Stomach (tissue), 9 donors: ENCODE data around the gene SHISA5. TPM values are rescaled to one million over a fixed set of nuclear protein-coding genes. Genes with fewer than 3 reads are reported as not detected.

Experiments
- DNase-seq, 2 donors: peaks; one replicate each; pipeline versions ENCODE4 v3.0.0 to v3.0.0-alpha.2; 2013 to 2019
- H3K27ac ChIP-seq, 5 donors: fragments of 200-600 bp in 4 of 5; sonication (generic) in 4 of 5; one replicate each; pipeline ENCODE4 v1.5.1; 2013 to 2019; ENCODE audit warnings: mild to moderate bottlenecking in 1 of 5, moderate library complexity in 1 of 5
- H3K27me3 ChIP-seq, 3 donors: fragments of 200-600 bp; sonication (generic); one replicate each; pipeline ENCODE4 v1.5.1; 2017 to 2019; ENCODE audit warnings: mixed run types in 1 of 3
- H3K36me3 ChIP-seq, 4 donors: fragments of 200-600 bp; sonication (generic); 1 replicate in 3 of 4; 2 replicates in 1 of 4; pipeline ENCODE4 v1.5.1; 2016 to 2019
- H3K4me1 ChIP-seq, 4 donors: fragments of 200-600 bp; sonication (generic); one replicate each; pipeline ENCODE4 v1.5.1; 2016 to 2019
- H3K4me3 ChIP-seq, 4 donors: fragments of 200-600 bp; sonication (generic) in 3 of 4; one replicate each; pipeline ENCODE4 v1.5.1; 2016 to 2019; ENCODE audit warnings: mild to moderate bottlenecking in 1 of 4
- H3K9me3 ChIP-seq, 4 donors: fragments of 200-600 bp; sonication (generic); one replicate each; pipeline ENCODE4 v1.5.1; 2016 to 2019
- CTCF ChIP-seq, 7 experiments: fragments of 450-650 bp in 4 of 7; fragments of 200-600 bp in 3 of 7; sonication (generic) in 3 of 7; IDR thresholded peaks; one replicate each; pipeline ENCODE4 v1.5.1; 2016 to 2019; ENCODE audit warnings: antibody characterized with exemption in 7 of 7, control low read depth in 2 of 7, mild to moderate bottlenecking in 1 of 7
- EP300 ChIP-seq: sonication (generic); formaldehyde crosslinking; IDR thresholded peaks from one replicate; pipeline ENCODE4 v1.6.1; 2017; ENCODE audit warnings: antibody characterized with exemption
- POLR2A ChIP-seq, 4 donors: fragments of 450-650 bp; IDR thresholded peaks; one replicate each; pipeline ENCODE4 v1.6.1; 2016; ENCODE audit warnings: antibody characterized with exemption in 4 of 4, control low read depth in 2 of 4, mild to moderate bottlenecking in 1 of 4, moderate library complexity in 1 of 4
- POLR2AphosphoS5 ChIP-seq, 3 donors: sonication (generic); formaldehyde crosslinking; IDR thresholded peaks; one replicate each; pipeline ENCODE4 v1.6.1; 2016; ENCODE audit warnings: antibody characterized with exemption in 3 of 3
- WGBS, 5 donors: extraction: QIAGEN DNeasy Blood & Tissue Kit in 3 of 5; methylation state at CpG; one replicate each; pipeline versions ENCODE4 v1.1.5 to v1.1.7; 2013 to 2018; 5-methylcytosine and 5-hydroxymethylcytosine counted together
- intact Hi-C: fragments of 100-400 bp; cut with DNase I; formaldehyde crosslinking; loops from one replicate; pipeline ENCODE4 v1.15.1; 2023; ENCODE audit warnings: low total_unique reads
- polyA plus RNA-seq, 3 donors: library from polyadenylated mRNA; stranded (reverse); fragments of 200-250 nt; gene quantifications; one replicate each; pipeline ENCODE4 v1.2.3, GENCODE V29; 2013
- total RNA-seq, 5 donors: library from RNA; depleted of rRNA; stranded (reverse); fragments of >200 nt; gene quantifications; one replicate each; pipeline versions ENCODE4 v1.1.0 to v1.2.3, GENCODE V29; 2014 to 2016
- donor health status: healthy with polysubstance abuse.
- donor health status: Bipolar disorder and iron deficiency.
- donor health status: healthy.

SHISA5 gene
- total and polyA plus RNA-seq, 8 donors: 43.4 to 182 (median 58.1) TPM

- Histone ChIP-seq H3K9me3 (no peaks in the 10 kb centered on the region), H3K4me3 (peak overlapping the region; percentile 75 to 93 (median 79)), H3K27ac (peak overlapping the region; percentile 57 to 97 (median 93)), H3K36me3 (peaks cover 4 to 46% (median 43%) of the 10 kb centered on the region in 4 donors), H3K4me1 (peaks cover 24 to 51% (median 42%) of the 10 kb centered on the region in 4 donors), H3K27me3 (no peaks in the 10 kb centered on the region)
- WGBS, 5 donors: 9 to 16% (median 14%) methylated on average over 6 of the region's 6 CpGs
- no peak for TF ChIP-seq EP300
- no peak for TF ChIP-seq POLR2A (IDR thresholded peaks at IDR 0.05)
- TF ChIP-seq POLR2AphosphoS5 (IDR thresholded peaks at IDR 0.05): no peak
- no peak for TF ChIP-seq CTCF (IDR thresholded peaks at IDR 0.05)
- intact Hi-C loops: no loop called here
- no peak for DNase-seq
These were observed 57.9 kb downstream of the SHISA5 start for GRCh38 chr3:48446043-48446424.

GRCh38 chr3:48445277-48445882, 58.6 kb downstream of the SHISA5 start:
- Histone ChIP-seq H3K4me1 (peaks cover 27 to 57% (median 44%) of the 10 kb centered on the region in 4 donors), H3K4me3 (peak overlapping the region in 2 of 4 donors; percentile 75 to 82), H3K9me3 (no peaks in the 10 kb centered on the region), H3K36me3 (peaks cover 4 to 40% (median 37%) of the 10 kb centered on the region in 4 donors), H3K27ac (peak overlapping the region in 1 of 5 donors; percentile 96), H3K27me3 (no peaks in the 10 kb centered on the region)
- DNase-seq: no peak
- TF ChIP-seq POLR2A (IDR thresholded peaks at IDR 0.05) (no peak), EP300 (no peak), POLR2AphosphoS5 (IDR thresholded peaks at IDR 0.05) (no peak), CTCF (IDR thresholded peaks at IDR 0.05) (no peak)
- WGBS, 5 donors: 58 to 71% (median 60%) methylated on average over 6 of the region's 6 CpGs
- intact Hi-C loops: no loop called here

- TF ChIP-seq POLR2A (IDR thresholded peaks at IDR 0.05) (no peak), CTCF (IDR thresholded peaks at IDR 0.05) (no peak), EP300 (no peak), POLR2AphosphoS5 (IDR thresholded peaks at IDR 0.05) (no peak)
These were observed 62.0 kb downstream of the SHISA5 start for GRCh38 chr3:48441940-48442339.

DNA sequence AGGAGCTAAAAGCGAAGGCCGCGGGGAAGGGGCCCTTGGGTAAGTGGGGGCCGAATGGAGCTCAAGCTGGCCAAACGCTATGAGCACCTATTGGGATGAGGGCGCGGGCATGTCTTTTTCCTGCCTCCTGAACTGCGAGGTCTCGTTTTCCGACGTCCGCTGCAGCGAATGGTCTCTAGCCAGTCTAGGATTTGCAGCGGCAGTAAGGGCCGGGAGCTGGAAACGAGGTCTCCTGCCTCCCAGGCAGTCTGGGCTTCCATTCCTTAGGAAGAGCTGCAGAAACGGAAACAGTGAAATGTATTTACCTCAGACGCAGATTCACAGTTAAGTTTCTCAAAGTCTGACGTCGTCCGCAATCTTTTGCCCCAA, 63.4 kb downstream of the SHISA5 start:
- intact Hi-C loops: no loop called here
- TF ChIP-seq POLR2AphosphoS5 (IDR thresholded peaks at IDR 0.05) (no peak), CTCF (IDR thresholded peaks at IDR 0.05) (no peak), POLR2A (IDR thresholded peaks at IDR 0.05) (no peak), EP300 (no peak)
- H3K4me1 ChIP-seq: peaks cover 17 to 42% (median 33%) of the 10 kb centered on the region in 4 donors
- WGBS, 5 donors: 0 to 2% (median 1%) methylated on average over 21 of the region's 21 CpGs
- H3K9me3 ChIP-seq: no peaks in the 10 kb centered on the region
- peak overlapping the region; percentile 90 to 95 (median 94) for H3K27ac ChIP-seq
- H3K27me3 ChIP-seq: no peaks in the 10 kb centered on the region
- peak in 1 of 2 donors; percentile 54 for DNase-seq
- H3K36me3 ChIP-seq: peaks cover 4 to 37% (median 35%) of the 10 kb centered on the region in 4 donors
- peak overlapping the region; percentile 70 to 88 (median 80) for H3K4me3 ChIP-seq

More at GRCh38 chr3:48441940-48442339, 62.0 kb downstream of the SHISA5 start:
- no peaks in the 10 kb centered on the region for H3K27me3 ChIP-seq
- H3K27ac ChIP-seq: peak overlapping the region in 1 of 5 donors; percentile 95
- 73 to 77% (median 76%) methylated on average over 6 of the region's 6 CpGs for WGBS, 5 donors
- H3K36me3 ChIP-seq: peaks cover 4 to 37% (median 35%) of the 10 kb centered on the region in 4 donors
- no peak for DNase-seq
- H3K9me3 ChIP-seq: no peaks in the 10 kb centered on the region
- H3K4me1 ChIP-seq: peaks cover 24 to 48% (median 39%) of the 10 kb centered on the region in 4 donors
- H3K4me3 ChIP-seq: peak overlapping the region in 2 of 4 donors; percentile 70 to 81
- intact Hi-C loops: no loop called here
